ENCODE data around the gene PHACTR1. TPM values are rescaled to one million over a fixed set of nuclear protein-coding genes. Genes with fewer than 3 reads are reported as not detected.

PHACTR1 gene
- total RNA-seq, 2 experiments from 2014 or later, result 0.58 to 0.72 TPM

DNA sequence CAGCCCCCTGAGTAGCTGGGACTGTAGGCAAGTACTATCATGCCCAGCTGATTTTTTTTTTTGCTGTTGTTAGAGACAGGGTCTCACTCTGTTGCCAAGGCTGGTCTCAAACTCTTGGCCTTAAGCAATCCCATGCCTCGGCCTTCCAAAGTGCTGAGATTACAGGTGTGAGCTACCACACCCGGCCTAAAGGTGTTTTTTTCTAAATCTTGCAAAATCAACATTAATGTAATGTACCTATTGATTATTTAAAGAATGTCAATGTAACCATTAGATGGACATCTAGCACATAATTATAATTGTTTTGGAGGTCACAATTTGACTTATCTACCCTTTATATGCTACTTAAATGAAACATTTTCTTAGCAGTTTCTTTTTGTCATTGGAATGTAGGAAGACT is 126.1 kb downstream of the PHACTR1 start:
- DNase-seq, result no peak
- Mint-ChIP-seq H3K9me3 (peaks cover 5% of the 10 kb centered on the region), H3K27me3 (peaks cover 2% of the 10 kb centered on the region), H3K36me3 (no peaks in the 10 kb centered on the region), H3K27ac (no peak overlapping the region), H3K4me1 (no peaks in the 10 kb centered on the region), H3K4me3 (no peak overlapping the region)

DNA sequence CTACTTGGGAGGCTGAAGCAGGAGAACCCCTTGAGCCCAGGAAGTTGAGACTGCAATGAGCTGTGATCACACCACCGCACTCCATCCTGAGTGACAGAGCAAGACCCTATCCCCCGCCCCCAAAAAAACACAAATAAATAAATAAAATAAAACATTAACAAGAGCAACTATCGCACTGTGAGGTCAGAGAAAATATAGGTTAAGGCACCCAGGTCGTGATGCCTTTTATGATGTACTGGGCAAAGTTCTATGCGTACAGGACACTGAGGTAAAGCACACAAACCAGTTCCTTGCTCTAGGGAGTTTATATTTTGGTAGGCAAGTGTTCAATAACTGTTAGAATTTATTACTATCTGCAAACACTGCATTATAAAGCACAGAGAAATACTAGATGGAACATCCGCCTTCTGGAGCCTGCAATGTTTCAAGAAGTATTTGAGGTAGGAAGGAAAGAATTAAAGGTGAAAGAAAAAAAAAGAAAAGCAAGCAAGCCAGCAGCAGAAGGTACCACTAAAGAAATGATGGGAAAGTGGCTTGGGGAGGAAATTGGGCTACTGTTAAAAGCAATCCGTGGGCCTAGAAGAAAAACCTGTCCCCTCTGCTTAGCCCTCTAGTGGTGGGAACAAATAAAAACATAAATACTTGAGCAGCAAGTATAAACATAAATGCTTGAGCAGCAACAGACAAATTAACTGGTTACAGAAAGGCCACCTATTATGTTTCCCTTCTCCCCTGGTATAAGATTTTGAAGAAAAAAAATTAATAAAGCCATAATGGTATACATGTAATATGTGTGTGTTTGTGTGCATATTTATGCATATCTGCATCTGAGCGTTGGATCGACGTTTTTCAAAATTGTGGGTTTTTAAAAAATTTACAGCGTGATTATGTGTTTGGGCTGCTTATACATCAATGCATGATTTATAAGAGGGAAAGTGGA is 128.0 kb downstream of the PHACTR1 start:
- H3K4me1 Mint-ChIP-seq, result no peaks in the 10 kb centered on the region
- H3K9me3 Mint-ChIP-seq, result no peaks in the 10 kb centered on the region
- peaks cover 9% of the 10 kb centered on the region for H3K27me3 Mint-ChIP-seq
- no peak overlapping the region for H3K27ac Mint-ChIP-seq
- no peak for DNase-seq
- no peaks in the 10 kb centered on the region for H3K36me3 Mint-ChIP-seq
- H3K4me3 Mint-ChIP-seq, result no peak overlapping the region

DNA sequence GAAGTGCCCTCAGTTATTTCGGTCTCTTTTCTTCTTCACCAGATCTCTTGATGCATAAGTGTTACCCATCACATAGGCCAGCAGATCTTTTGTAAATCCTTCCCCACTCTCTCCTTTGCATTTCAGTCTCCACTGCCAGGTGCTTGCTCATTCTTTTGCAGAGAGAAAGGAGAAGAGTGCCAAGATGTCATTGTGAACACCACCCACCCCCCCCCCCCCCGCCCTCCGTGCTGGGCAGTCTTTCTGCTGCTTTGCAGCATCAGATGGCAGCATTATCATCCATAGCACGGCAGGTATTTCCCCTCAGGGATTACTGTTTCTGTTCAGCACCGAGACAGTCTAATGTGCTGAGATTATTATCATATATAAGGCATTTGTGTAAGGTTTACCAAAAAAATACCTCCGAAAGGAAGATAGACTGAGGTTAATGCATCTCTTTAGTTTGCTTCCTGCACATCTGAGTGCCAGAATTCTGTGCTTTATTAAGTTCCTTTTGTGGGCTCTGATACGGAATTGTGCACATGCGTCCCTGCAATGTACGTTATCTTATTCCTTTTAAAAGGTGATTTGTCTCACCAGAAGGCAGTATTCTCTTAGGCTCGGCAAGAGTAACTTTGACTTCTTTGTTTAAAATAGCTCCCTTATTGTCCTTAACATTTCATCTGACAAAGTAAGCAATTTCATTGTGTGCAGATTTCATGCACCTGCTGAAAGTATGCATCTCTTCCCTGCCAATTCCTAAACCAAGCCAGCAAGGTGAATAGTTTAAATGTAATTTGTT is 128.8 kb downstream of the PHACTR1 start:
- Mint-ChIP-seq H3K4me3 (no peak overlapping the region), H3K4me1 (no peaks in the 10 kb centered on the region)

DNA sequence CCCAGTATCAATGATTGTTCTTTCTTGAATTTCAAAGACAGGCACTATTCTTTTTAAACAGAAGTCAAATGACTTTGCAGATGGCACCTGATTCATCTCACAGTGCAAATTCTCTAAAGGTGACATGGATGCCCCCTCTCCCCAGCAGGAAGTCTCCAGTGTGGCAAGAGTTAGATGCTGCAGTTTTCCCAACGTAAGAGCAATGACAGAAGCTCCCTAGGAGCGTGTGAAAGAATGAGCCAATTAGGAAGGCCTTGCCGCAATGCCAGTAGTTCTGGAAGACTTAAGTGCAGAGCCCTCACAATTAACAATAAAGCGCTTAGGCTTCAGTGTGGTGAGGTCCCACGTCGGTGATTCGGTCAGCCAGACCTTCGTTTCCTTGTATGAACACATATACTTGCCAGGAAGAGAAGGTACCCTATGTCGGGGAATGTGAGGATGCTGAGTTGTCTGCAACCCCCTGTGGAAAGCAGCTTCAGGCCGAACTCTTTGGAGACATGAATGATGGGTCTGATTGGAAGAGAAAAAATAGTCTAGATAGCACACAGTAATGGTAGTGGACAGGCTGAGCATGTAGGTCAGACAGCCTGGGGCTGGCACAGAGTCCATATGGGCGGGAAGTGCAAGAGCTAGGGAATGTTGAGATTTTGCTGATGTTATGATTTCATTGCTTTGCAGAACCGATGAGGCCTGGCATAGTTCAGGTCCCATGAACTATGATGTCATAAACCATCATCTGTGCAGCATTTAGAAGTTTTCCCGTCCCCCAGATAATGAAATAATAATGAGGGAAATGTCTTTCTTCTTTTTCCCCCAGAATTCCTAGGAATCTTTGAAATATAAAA is 132.6 kb downstream of the PHACTR1 start:
- H3K9me3 Mint-ChIP-seq, result no peaks in the 10 kb centered on the region
- no peak overlapping the region for H3K27ac Mint-ChIP-seq
- DNase-seq, result no peak
- H3K36me3 Mint-ChIP-seq, result no peaks in the 10 kb centered on the region
- peaks cover 18% of the 10 kb centered on the region for H3K27me3 Mint-ChIP-seq
- H3K4me1 Mint-ChIP-seq, result no peaks in the 10 kb centered on the region
- H3K4me3 Mint-ChIP-seq, result no peak overlapping the region

More for the DNA sequence above, 128.8 kb downstream of the PHACTR1 start:
- Mint-ChIP-seq H3K36me3 (no peaks in the 10 kb centered on the region), H3K27ac (no peak overlapping the region), H3K27me3 (peaks cover 12% of the 10 kb centered on the region), H3K9me3 (no peaks in the 10 kb centered on the region)
- no peak for DNase-seq

DNA sequence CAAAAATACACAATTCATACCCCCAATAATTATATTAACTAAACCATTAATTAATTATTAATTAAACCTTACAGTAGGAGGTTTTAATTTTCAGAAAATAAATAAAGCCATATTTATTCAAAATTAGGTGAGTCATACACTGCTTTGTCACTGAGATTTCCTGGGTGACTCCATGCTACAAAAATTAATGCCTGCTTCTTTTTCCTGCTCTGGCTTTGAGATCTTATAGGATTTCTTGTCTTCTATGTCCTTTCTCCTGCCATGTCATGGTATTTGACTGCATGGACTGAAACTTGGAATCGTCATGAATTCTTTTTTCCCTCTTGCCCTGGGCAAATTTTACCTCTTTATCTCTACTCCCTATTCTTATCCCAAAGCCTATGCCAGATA is 133.2 kb downstream of the PHACTR1 start:
- no peak for DNase-seq
- no peak overlapping the region for H3K4me3 Mint-ChIP-seq
- no peaks in the 10 kb centered on the region for H3K9me3 Mint-ChIP-seq
- H3K4me1 Mint-ChIP-seq, result no peaks in the 10 kb centered on the region
- no peaks in the 10 kb centered on the region for H3K36me3 Mint-ChIP-seq
- H3K27ac Mint-ChIP-seq, result no peak overlapping the region
- H3K27me3 Mint-ChIP-seq, result peaks cover 22% of the 10 kb centered on the region

DNA sequence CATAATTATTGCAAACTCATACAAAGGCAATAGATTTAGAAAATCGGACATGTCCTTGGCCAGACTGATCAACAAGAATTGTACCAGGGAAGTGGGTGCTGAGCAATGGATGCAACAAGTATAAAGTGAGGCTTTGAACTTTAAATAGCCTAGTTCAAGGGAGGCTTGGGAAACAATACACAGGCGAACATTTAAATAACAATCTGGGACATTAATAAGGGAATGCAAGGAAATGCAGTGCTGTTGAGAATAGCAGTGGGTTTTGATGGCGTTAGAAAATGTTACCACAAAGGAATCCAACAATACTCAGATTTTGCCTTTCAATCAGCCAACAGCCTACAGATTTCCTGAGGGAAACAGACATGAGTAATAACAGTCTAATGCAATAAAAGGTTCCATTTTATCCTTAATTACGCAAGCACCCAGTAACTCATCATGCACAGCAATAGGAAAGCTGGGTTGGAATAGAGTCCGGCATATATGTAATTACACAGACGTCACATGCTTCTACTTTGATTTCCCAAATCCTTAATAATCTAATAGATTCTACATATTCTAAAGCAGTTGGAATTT is 134.6 kb downstream of the PHACTR1 start:
- H3K9me3 Mint-ChIP-seq, result no peaks in the 10 kb centered on the region
- no peak overlapping the region for H3K4me3 Mint-ChIP-seq
- peaks cover 20% of the 10 kb centered on the region for H3K27me3 Mint-ChIP-seq
- H3K4me1 Mint-ChIP-seq, result no peaks in the 10 kb centered on the region
- no peaks in the 10 kb centered on the region for H3K36me3 Mint-ChIP-seq
- no peak overlapping the region for H3K27ac Mint-ChIP-seq
- DNase-seq, result no peak

DNA sequence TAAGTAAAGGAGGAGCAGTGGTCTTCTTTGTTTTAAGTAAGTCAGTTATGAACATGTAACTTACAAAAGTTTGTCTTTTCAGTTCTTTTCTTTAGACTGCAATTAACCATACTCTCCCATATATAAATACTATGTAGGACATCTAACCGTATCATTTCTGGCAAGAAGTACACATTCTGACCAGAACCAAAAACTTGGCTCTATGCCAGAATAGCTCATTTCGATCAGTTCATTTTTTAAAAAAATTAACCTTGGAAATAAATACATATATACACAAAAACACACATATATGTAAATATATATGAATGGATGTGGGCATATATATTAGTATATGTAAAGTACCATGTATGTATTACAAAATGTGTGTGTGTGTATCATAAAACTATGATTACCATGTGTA is 145.0 kb downstream of the PHACTR1 start:
- Mint-ChIP-seq H3K27me3 (no peaks in the 10 kb centered on the region), H3K4me1 (no peaks in the 10 kb centered on the region), H3K4me3 (no peak overlapping the region), H3K36me3 (no peaks in the 10 kb centered on the region), H3K27ac (no peak overlapping the region), H3K9me3 (no peaks in the 10 kb centered on the region)
- no peak for DNase-seq

DNA sequence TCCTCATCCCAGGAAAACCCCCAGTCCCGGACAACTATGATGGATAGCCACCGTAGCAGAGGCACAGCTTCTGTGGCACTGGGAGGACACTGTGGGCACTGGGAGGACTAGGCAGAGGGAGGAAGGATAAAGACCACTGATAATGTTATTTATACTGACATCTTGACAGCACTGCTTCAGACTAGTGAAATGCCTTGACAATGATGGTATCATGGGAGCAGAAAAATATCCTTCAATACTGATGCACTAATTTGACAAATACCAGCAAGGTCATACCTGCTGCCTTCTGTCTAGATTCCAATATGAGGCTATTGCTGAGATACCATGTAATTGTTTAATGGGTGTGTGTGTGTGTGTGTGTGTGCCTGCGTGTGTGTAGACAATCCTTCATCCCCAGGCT is 148.6 kb downstream of the PHACTR1 start:
- H3K4me1 Mint-ChIP-seq, result no peaks in the 10 kb centered on the region
- H3K27ac Mint-ChIP-seq, result no peak overlapping the region
- no peaks in the 10 kb centered on the region for H3K36me3 Mint-ChIP-seq
- no peaks in the 10 kb centered on the region for H3K9me3 Mint-ChIP-seq
- DNase-seq, result no peak
- no peak overlapping the region for H3K4me3 Mint-ChIP-seq
- no peaks in the 10 kb centered on the region for H3K27me3 Mint-ChIP-seq

DNA sequence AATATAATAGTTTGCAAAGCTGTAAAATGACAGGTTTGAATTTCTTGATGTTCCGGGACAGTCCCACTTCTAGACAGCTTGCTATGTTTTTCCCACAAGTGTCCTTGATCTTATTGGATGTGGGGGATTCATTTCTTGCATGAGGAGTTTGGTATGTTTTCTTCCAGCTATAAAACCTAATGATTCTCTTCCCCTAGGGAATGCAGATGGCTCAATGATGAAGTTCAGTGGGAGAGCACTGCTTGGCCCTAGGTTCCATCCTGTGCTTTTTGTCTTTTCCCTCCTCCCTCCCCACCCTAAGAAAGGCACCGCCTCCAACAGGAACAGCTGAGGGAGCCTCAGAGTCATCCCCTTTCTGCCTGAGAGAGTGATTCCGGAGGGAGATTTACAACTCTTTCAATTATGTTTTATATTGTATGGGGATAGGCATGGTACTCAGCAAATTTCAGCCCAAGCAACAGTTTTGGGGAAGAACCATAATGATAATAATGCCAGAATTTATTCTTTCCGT is 149.2 kb downstream of the PHACTR1 start:
- Mint-ChIP-seq H3K9me3 (no peaks in the 10 kb centered on the region), H3K27me3 (no peaks in the 10 kb centered on the region), H3K4me3 (no peak overlapping the region), H3K27ac (no peak overlapping the region), H3K4me1 (no peaks in the 10 kb centered on the region), H3K36me3 (no peaks in the 10 kb centered on the region)
- DNase-seq, result no peak

DNA sequence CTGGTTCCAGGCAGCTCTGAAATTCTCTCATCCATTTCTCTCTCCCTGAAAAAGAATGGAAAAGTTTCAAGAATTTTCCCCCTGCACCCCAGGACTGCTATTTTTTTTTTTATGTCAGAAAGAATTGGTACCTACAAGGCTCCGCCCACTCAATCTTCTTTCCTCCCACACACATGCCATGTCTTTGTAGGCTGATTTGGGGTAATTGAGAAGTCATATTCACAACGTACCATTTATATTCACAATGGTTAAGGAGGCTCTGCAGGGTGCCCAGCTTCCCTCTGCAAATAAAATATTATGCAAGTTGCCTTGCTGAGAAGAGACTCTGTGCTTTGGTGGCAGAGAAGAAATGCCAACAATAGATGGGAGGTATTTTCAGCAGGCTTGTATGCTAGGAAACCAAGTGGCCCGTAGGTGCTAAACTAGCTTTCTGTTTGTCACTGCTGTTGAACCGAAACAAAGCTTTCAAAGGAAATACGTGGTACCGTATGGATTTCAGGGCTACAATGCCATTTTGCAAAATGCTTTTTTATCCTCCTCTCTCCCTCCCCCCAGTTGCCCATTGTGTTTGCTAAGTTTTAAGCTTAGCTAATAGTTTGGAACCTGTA is 150.0 kb downstream of the PHACTR1 start:
- H3K36me3 Mint-ChIP-seq, result no peaks in the 10 kb centered on the region
- H3K27ac Mint-ChIP-seq, result no peak overlapping the region
- no peaks in the 10 kb centered on the region for H3K27me3 Mint-ChIP-seq
- no peak overlapping the region for H3K4me3 Mint-ChIP-seq
- no peak for DNase-seq
- no peaks in the 10 kb centered on the region for H3K9me3 Mint-ChIP-seq
- no peaks in the 10 kb centered on the region for H3K4me1 Mint-ChIP-seq

DNA sequence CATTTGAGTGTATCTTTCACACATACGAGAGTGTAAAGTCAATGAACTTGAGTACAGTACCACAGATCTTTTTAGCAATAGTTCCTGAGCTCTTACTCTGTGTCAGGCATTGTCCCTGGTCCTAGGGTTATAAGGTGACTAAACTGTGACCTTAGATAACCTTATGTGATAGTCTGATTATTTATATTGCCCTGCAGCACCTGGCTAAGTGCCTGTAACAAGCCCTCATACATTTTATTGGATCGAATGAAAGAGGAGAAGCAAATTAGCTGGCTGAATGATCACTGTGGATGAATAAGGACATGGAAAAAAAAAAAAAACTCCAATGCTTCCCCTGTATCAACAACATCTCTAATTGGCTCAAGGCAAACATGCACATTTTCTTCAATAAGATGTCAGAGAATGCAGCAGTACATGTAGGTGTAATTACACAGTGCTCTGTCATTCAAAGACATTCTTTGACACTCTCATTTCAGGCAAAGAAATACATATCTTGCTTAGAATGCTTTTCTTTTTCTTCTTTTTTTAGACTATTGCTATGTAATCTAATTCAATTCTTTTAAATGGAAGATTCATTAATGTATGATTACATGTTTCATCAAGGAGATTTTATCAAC is 153.4 kb downstream of the PHACTR1 start:
- no peak for DNase-seq
- H3K27me3 Mint-ChIP-seq, result peaks cover 8% of the 10 kb centered on the region
- no peak overlapping the region for H3K27ac Mint-ChIP-seq
- no peaks in the 10 kb centered on the region for H3K4me1 Mint-ChIP-seq
- no peaks in the 10 kb centered on the region for H3K36me3 Mint-ChIP-seq
- no peaks in the 10 kb centered on the region for H3K9me3 Mint-ChIP-seq
- no peak overlapping the region for H3K4me3 Mint-ChIP-seq

DNA sequence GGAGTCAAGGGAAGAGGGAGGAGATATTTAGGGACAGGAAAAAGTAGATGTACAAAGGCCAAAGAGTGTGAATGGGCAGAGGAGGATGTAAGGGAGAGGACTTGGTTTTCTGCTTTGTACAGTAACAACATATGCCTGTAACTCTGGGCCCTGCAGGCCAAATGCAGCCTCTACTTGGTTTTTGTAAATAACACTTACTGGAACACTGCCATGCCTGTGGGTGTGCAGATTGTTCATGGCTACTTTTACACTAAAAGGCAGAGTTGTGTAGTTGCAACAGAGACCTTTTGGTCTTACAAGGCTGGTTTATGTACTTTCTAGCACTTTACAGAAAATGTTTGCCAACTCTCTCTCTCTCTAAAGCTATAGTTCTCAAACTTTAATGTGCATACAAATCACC is 157.1 kb downstream of the PHACTR1 start:
- Mint-ChIP-seq H3K4me1 (no peaks in the 10 kb centered on the region), H3K9me3 (no peaks in the 10 kb centered on the region), H3K27me3 (peaks cover 19% of the 10 kb centered on the region), H3K27ac (no peak overlapping the region), H3K4me3 (no peak overlapping the region), H3K36me3 (no peaks in the 10 kb centered on the region)
- no peak for DNase-seq

DNA sequence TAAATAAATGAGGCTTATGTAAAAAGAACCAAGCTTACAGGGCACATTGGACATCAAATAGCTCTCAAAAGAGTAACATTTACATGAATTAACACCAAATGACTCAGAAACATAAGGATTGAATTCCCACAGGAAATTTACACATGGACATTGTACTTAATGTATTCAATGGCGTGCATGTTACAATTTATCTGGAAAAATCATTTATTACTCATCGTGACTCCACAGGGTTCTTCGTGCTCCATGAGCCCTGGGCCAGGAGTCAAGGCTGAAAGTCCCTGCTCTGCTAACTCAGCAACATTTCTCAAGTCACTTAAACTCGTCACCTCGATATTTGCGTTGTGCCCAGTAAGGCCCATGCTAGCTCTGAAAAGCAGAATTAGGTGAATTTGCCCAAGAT is 158.5 kb downstream of the PHACTR1 start:
- H3K4me1 Mint-ChIP-seq, result no peaks in the 10 kb centered on the region
- DNase-seq, result no peak
- no peaks in the 10 kb centered on the region for H3K36me3 Mint-ChIP-seq
- no peaks in the 10 kb centered on the region for H3K9me3 Mint-ChIP-seq
- no peak overlapping the region for H3K27ac Mint-ChIP-seq
- no peak overlapping the region for H3K4me3 Mint-ChIP-seq
- peaks cover 23% of the 10 kb centered on the region for H3K27me3 Mint-ChIP-seq

DNA sequence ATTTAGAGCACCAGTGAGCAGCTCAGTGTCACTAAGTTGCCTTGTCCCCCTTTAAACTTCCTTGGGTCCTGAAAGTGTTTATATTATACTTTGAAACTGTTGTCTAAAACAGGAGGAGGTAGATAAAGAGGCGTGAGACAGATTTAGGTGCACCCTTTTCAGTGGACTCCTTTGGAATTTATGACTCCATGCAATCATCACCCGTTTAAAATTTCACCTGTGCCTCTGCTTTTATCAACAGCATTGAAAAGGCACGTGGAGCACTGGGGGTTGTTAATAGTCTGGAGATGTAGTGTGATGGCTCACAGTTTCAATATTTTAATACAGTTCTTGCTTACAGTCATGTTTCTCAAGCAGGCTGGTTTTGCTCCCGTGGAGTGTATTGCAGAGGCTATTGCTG is 162.2 kb downstream of the PHACTR1 start:
- no peaks in the 10 kb centered on the region for H3K9me3 Mint-ChIP-seq
- no peak overlapping the region for H3K27ac Mint-ChIP-seq
- peaks cover 15% of the 10 kb centered on the region for H3K27me3 Mint-ChIP-seq
- DNase-seq, result no peak
- H3K4me3 Mint-ChIP-seq, result no peak overlapping the region
- H3K36me3 Mint-ChIP-seq, result no peaks in the 10 kb centered on the region
- H3K4me1 Mint-ChIP-seq, result no peaks in the 10 kb centered on the region

Data from activated naive CD8-positive, alpha-beta T cell treated with anti-CD3 and anti-CD28 coated beads for 36 hours (primary cell).